ENCODE data around the gene GABRR1. TPM values are rescaled to one million over a fixed set of nuclear protein-coding genes. Genes with fewer than 3 reads are reported as not detected.
"Not testable (repeated sequence)": the region's sequence is repeated elsewhere in the genome, so short reads cannot be mapped to it uniquely, and the experiment has no call there.

The GABRR1 gene
- total RNA-seq, 3 donors from 2014 or later = not detected

DNA sequence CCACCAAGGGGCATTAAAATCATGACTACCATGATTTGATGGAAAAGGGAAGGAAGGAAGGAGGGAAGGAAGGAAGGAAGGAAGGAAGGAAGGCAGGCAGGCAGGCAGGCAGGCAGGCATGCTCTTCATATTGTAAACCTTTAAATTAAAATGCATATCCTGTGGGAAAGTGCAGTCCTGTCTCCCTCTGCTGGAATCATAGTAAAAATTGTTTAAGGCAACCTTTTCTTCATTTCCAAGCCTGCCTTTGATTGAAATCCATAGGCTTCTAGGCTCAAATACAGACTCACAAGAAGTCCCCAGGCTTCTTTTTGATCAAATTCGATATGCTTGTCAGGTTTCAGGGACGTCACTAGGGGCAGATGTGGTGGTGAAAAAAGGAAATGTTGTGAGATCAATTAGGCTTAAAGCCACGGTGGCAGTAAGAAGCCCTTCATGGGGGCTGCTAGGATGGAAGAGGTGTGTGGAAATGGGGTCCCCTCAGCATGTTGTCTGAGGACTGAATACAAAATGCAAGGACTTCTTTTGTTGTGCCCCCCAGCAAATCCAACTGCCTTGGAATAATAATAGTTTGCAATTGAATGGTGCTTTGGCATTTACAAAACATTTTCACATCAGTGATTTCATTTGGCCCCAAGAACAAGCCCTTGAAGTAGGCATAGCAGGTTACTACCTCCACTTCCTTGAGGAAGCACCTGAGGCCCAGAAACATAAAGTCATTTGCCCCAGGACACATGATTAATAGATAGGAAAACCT, 25.6 kb upstream of the GABRR1 start:
- Mint-ChIP-seq H3K4me3 (no peak overlapping the region), H3K36me3 (ENCODE audit: insufficient read depth) (no peaks in the 10 kb centered on the region), H3K4me1 (ENCODE audit: low read depth) (peaks cover 12% of the 10 kb centered on the region), H3K27me3 (ENCODE audit: low read depth) (peaks cover 4% of the 10 kb centered on the region), H3K9me3 (peaks cover 6% of the 10 kb centered on the region)
- ATAC-seq = peak in 1 of 2 donors; percentile 43
- DNase-seq = no peak

DNA sequence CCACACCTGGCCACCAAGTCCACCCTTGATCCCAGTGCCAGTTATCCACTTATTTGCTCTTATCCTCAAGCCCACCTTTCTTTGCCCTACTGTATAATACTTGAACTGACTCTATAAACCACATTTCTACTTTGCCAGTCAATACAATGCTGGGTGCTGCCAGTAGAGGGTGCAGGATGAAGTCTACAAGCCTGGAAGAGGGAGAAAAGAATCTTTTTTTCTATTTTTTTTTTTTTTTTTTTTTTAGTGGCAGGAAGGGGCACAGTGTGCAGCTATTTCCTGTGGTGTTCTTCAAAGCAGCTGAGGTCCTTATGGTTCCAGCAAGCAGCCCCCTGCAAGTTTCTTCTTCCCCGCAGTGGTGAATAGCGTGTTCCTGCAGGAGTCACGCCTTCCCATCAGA, 22.2 kb upstream of the GABRR1 start:
- peaks cover 12% of the 10 kb centered on the region for H3K4me1 Mint-ChIP-seq (ENCODE audit: low read depth)
- no peaks in the 10 kb centered on the region for H3K36me3 Mint-ChIP-seq (ENCODE audit: insufficient read depth)
- H3K9me3 Mint-ChIP-seq = no peaks in the 10 kb centered on the region
- H3K27me3 Mint-ChIP-seq (ENCODE audit: low read depth) = peaks cover 14% of the 10 kb centered on the region
- ATAC-seq (peak; percentile 34 to 38), DNase-seq (no peak)
- no peak overlapping the region for H3K4me3 Mint-ChIP-seq

DNA sequence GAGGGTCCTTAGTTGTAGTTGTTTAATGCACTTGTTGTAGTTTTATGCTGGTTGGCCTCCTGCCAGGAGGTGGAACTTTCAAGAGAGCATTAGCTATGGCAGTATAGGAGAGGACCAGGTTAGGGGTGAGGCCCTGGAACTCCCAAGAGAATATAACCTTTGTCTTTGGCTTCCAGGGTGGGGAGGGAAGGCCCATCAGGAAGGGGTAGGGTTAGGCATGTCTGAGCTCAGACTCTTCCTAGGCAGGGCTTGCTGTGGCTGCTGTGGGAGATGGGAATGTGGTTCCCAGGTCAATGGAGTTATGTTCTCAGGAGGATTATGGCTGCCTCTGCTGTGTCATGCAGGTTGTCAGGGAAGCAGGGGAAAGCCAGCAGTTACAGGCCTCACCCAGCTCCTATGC, 20.0 kb upstream of the GABRR1 start:
- DNase-seq (no peak), ATAC-seq (no peak)
- Mint-ChIP-seq H3K27me3 (ENCODE audit: low read depth) (peaks cover 31% of the 10 kb centered on the region), H3K9me3 (no peaks in the 10 kb centered on the region), H3K36me3 (ENCODE audit: insufficient read depth) (no peaks in the 10 kb centered on the region), H3K4me3 (no peak overlapping the region), H3K4me1 (ENCODE audit: low read depth) (peaks cover 15% of the 10 kb centered on the region)

DNA sequence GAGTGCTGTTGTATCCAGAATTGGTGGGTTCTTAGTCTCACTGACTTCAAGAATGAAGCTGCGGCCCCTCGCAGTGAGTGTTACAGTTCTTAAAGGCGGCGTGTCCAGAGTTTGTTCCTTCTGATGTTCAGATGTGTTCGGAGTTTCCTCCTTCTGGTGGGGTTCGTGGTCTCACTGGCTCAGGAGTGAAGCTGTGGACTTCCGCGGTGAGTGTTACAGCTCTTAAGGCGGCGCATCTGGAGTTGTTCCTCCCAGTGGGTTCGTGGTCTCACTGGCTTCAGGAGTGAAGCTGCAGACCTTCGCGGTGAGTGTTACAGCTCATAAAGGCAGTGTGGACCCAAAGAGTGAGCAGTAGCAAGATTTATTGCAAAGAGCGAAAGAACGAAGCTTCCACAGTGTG, 16.4 kb upstream of the GABRR1 start:
- Mint-ChIP-seq H3K27me3 (ENCODE audit: low read depth) (peaks cover 31% of the 10 kb centered on the region), H3K4me3 (peak overlapping the region; percentile 56)
- not testable (repeated sequence) for H3K36me3 Mint-ChIP-seq (ENCODE audit: insufficient read depth); DNase-seq; H3K9me3 Mint-ChIP-seq; H3K4me1 Mint-ChIP-seq (ENCODE audit: low read depth); ATAC-seq

DNA sequence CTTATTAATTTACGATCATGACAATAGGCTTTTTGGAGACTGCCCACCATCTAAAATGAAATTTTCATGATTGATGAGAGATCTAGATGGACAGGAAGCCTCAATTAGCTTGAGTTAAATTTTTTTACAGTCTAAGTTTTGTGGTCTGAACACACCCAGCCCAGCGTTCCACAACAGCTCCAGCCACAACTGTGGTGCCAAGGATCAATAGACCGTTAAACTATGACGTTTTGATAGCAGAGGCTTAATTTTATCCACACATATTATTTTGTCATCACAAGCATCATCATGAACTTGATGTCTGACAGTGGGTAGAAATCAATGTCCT, 5.5 kb upstream of the GABRR1 start:
- peaks cover 5% of the 10 kb centered on the region for H3K27me3 Mint-ChIP-seq (ENCODE audit: low read depth)
- no peak for ATAC-seq
- H3K4me1 Mint-ChIP-seq (ENCODE audit: low read depth) = no peaks in the 10 kb centered on the region
- no peaks in the 10 kb centered on the region for H3K36me3 Mint-ChIP-seq (ENCODE audit: insufficient read depth)
- peaks cover 5% of the 10 kb centered on the region for H3K9me3 Mint-ChIP-seq
- DNase-seq = no peak
- no peak overlapping the region for H3K4me3 Mint-ChIP-seq

DNA sequence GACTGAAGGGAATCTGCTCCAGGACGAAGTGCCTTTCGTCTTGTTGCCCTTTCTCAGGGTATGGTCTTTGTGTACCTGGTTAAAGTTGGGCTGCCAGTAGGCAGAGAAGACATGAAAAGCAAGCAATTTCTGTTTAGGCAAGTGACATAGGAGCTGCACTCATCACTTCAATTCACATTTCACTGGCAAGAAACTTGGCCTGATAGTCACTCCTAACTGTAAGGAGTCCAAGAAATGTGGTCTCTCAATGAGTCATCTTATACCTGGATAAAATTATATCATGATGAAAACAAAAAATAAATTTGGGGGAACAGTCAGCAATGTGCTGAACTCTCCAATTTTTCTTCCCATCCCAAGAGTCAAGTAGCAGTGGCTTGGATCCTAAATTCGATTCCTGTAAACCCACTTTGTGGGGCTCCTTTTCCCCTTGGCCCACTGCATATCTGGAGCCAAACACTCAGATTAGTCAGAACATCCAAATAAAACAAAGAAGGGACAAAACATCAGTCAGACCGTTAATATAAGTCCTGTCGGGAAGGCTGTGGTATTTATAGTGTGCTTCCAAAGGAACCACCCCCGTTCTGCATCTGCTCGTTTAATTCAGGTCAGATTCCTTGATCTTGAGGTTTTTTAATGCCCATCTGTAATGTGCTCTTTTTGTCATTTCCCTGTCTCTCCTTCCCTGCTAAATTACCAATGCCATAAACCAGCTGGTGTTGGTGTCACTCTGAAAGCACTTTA, 5.0 kb upstream of the GABRR1 start:
- no peak for ATAC-seq
- Mint-ChIP-seq H3K36me3 (ENCODE audit: insufficient read depth) (no peaks in the 10 kb centered on the region), H3K27me3 (ENCODE audit: low read depth) (peaks cover 5% of the 10 kb centered on the region)

DNA sequence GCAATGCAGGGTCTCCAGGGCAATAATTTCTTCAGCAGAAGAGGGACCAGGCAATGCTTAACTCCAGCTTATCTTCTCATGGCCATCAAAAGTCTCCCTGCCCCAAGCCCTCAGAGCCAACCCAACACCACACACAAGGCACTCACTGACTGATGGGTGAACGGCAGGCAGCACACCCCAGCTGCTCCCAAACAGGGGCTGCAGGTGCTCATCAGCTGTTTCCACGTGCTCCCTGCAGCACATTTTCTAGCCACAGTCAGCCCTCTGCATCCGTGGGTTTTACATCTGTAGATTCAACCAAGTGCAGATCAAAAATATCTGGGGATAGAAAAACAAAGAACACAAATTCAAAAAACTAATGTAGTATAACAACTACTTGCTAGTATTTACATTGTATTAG, 4.0 kb upstream of the GABRR1 start:
- DNase-seq (no peak), ATAC-seq (no peak)
- H3K27me3 Mint-ChIP-seq (ENCODE audit: low read depth) = peaks cover 5% of the 10 kb centered on the region
- no peaks in the 10 kb centered on the region for H3K36me3 Mint-ChIP-seq (ENCODE audit: insufficient read depth)
- H3K4me3 Mint-ChIP-seq = no peak overlapping the region
- peaks cover 5% of the 10 kb centered on the region for H3K9me3 Mint-ChIP-seq
- H3K4me1 Mint-ChIP-seq (ENCODE audit: low read depth) = no peaks in the 10 kb centered on the region

More for the DNA sequence above, 5.0 kb upstream of the GABRR1 start:
- Mint-ChIP-seq H3K4me3 (no peak overlapping the region), H3K9me3 (peaks cover 5% of the 10 kb centered on the region), H3K4me1 (ENCODE audit: low read depth) (no peaks in the 10 kb centered on the region)
- DNase-seq = no peak

DNA sequence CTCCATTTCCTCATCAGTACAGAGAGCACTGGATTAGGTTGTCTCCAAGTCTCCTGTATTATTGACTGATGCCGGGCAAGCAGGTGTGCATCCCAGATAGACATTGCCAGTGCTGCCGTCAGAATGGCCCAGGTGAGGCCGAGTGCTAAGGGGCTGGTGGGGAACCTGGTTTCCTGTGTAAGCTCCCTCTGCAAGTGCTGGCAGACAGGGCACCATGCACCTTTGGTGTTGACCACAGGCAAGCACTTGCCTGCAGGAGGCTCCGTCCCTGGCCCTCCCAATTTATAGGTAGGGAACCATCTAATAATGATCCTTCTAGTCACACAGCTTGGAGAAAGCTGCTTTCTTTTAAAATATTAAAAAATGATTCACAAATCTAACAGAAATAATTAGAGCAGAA, 747 bp downstream of the GABRR1 start:
- Mint-ChIP-seq H3K9me3 (no peaks in the 10 kb centered on the region), H3K36me3 (ENCODE audit: insufficient read depth) (no peaks in the 10 kb centered on the region), H3K27me3 (ENCODE audit: low read depth) (peaks cover 7% of the 10 kb centered on the region), H3K4me1 (ENCODE audit: low read depth) (no peaks in the 10 kb centered on the region), H3K4me3 (no peak overlapping the region)
- no peak for DNase-seq
- no peak for ATAC-seq

DNA sequence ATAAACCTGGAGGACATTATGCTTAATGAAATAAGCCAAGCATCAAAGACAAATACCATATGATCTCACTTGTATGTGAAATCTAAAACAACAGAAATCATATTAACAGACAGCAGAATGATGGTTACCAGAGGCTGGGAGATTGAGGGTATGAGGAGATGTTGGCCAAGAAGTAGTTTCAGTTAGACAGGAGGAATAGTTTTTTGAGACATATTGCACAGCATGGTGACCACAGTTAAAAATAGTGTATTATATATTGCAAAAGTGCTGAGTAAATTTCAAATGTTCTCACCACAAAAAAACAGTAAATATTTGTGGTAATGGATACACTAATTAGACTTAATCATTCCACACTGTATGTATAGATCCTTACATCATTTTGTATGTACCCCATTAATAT, 1.8 kb downstream of the GABRR1 start:
- H3K27me3 Mint-ChIP-seq (ENCODE audit: low read depth) = peaks cover 15% of the 10 kb centered on the region
- no peak for ATAC-seq
- H3K36me3 Mint-ChIP-seq (ENCODE audit: insufficient read depth) = no peaks in the 10 kb centered on the region
- no peak for DNase-seq
- no peak overlapping the region for H3K4me3 Mint-ChIP-seq
- H3K9me3 Mint-ChIP-seq = no peaks in the 10 kb centered on the region
- H3K4me1 Mint-ChIP-seq (ENCODE audit: low read depth) = no peaks in the 10 kb centered on the region

DNA sequence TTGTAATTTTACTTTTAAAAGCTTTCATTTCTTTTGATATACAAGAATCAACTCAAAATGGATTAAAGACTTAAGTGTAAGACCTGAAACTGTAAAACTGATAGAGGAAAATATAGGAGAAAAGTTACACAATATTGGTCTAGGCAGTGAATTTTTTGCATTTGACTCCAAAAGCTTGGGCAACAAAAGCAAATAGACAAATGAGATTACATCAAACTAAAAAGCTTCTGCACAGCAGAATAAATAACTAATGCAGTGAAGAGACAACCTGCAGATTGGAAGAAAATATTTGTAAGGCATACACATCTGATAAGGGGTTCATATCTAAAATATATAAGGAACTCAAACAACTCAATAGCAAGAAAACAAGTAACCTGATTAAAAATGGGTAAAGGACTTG, 3.0 kb downstream of the GABRR1 start:
- DNase-seq (no peak), ATAC-seq (no peak)
- H3K4me1 Mint-ChIP-seq (ENCODE audit: low read depth) = no peaks in the 10 kb centered on the region
- H3K4me3 Mint-ChIP-seq = no peak overlapping the region
- peaks cover 15% of the 10 kb centered on the region for H3K27me3 Mint-ChIP-seq (ENCODE audit: low read depth)
- H3K9me3 Mint-ChIP-seq = no peaks in the 10 kb centered on the region
- H3K36me3 Mint-ChIP-seq (ENCODE audit: insufficient read depth) = no peaks in the 10 kb centered on the region

DNA sequence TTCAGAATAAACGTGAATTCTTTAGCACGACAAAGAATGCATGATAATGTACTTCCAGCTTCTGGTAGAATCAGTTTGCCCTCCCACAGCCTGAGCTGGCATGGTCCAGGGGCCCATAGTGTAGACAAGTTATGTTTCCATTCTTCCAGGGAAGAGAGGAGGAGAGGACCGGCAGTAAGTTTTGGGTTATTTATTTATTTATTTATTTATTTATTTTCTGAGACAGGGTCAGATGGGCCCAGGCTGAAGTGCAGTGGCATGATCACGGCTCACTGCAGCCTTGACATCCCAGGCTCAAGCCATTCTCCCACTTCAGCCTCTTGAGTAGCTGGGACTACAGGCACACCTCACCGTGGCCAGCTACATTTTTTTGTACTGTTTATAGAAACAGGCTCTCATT, 4.7 kb downstream of the GABRR1 start:
- H3K9me3 Mint-ChIP-seq = no peaks in the 10 kb centered on the region
- peaks cover 13% of the 10 kb centered on the region for H3K27me3 Mint-ChIP-seq (ENCODE audit: low read depth)
- H3K4me1 Mint-ChIP-seq (ENCODE audit: low read depth) = no peaks in the 10 kb centered on the region
- DNase-seq (no peak), ATAC-seq (no peak)
- no peaks in the 10 kb centered on the region for H3K36me3 Mint-ChIP-seq (ENCODE audit: insufficient read depth)
- no peak overlapping the region for H3K4me3 Mint-ChIP-seq

DNA sequence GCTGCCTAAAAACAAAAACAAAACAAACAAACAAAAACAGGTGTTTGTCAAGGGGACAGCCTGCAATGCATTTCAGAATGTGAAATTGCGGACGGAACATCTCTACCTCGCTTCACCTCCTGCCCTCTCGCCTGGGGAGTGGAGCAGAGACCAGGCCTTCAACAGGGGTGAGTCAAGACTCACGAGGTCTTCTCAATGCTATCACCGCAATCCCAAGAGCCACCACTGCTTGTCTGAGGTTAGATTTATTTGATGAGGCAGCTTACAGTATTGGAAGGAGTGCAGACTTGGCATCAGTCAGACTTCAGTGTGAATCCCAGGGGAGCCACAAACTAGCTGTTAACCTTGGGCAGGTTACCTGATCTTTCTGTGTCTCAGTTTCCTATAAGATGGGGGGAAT, 7.7 kb downstream of the GABRR1 start:
- Mint-ChIP-seq H3K9me3 (no peaks in the 10 kb centered on the region), H3K27me3 (ENCODE audit: low read depth) (peaks cover 19% of the 10 kb centered on the region), H3K4me1 (ENCODE audit: low read depth) (no peaks in the 10 kb centered on the region), H3K36me3 (ENCODE audit: insufficient read depth) (no peaks in the 10 kb centered on the region), H3K4me3 (no peak overlapping the region)
- DNase-seq (no peak), ATAC-seq (no peak)

DNA sequence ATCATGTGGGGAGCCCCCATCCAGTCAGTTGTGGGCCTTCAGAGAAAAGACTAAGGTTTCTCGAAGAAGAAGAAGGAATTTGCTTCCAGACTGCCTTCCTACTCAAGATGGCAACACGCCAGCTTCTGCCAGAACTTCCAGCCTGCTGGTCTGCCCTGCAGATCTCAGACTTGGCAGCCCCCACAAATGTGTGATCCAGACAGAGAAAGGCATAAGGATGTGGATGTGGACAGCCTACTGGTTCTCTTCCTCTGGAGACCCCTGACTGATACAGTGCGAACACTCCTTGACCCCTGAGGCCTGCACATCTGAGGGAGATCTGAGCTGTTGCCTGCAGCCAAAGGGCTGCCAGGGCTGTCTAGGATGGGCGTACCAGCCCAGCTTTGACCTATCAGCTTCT, 8.6 kb downstream of the GABRR1 start:
- Mint-ChIP-seq H3K27me3 (ENCODE audit: low read depth) (peaks cover 19% of the 10 kb centered on the region), H3K4me3 (no peak overlapping the region), H3K9me3 (no peaks in the 10 kb centered on the region), H3K36me3 (ENCODE audit: insufficient read depth) (no peaks in the 10 kb centered on the region), H3K4me1 (ENCODE audit: low read depth) (no peaks in the 10 kb centered on the region)
- ATAC-seq = no peak
- no peak for DNase-seq

DNA sequence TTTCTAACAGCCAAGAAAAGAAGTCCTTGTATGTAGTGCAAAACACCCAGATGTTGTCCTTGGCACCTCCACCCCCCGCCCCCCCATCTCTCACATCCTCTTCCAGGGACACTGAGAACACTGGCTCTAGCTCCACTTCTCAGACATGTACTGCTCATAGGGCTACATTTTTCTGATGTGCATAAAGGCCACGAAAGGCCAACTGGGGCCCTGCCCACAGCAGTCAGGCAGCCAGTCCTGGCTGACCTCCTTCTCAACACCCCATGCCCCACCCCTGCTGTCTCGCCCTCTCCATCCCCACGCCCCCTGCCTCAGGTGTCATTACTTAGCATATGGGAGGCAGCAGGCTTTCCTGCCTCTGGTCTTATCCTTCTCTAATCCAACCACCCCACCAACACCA, 11.3 kb downstream of the GABRR1 start:
- H3K4me1 Mint-ChIP-seq (ENCODE audit: low read depth) = no peaks in the 10 kb centered on the region
- no peak overlapping the region for H3K4me3 Mint-ChIP-seq
- H3K36me3 Mint-ChIP-seq (ENCODE audit: insufficient read depth) = no peaks in the 10 kb centered on the region
- DNase-seq (no peak), ATAC-seq (no peak)
- H3K27me3 Mint-ChIP-seq (ENCODE audit: low read depth) = peaks cover 13% of the 10 kb centered on the region
- H3K9me3 Mint-ChIP-seq = no peaks in the 10 kb centered on the region

DNA sequence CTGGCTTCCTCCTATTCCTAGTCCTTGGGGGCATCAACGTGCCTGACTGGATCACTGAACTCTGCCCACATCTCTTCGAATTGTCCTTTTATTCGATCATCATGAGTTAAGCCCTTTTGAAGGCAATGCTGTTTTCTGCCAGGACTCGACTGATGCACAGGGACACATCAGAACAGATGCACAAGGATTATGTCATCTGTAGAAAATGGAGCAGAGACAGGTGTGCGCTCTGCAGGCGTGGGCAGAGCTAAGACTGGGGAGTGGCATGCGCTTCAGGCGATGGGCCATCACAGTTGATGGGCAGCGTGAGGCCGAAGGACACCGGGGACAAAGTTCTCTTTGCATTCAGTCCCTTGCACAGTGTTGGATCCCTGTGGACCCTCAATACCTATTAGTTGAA, 13.1 kb downstream of the GABRR1 start:
- H3K9me3 Mint-ChIP-seq = no peaks in the 10 kb centered on the region
- no peaks in the 10 kb centered on the region for H3K4me1 Mint-ChIP-seq (ENCODE audit: low read depth)

More for the DNA sequence above, 13.1 kb downstream of the GABRR1 start:
- DNase-seq (no peak), ATAC-seq (no peak)
- H3K4me3 Mint-ChIP-seq = no peak overlapping the region
- peaks cover 9% of the 10 kb centered on the region for H3K27me3 Mint-ChIP-seq (ENCODE audit: low read depth)
- no peaks in the 10 kb centered on the region for H3K36me3 Mint-ChIP-seq (ENCODE audit: insufficient read depth)
